Mesenchymal stem cell (in vitro differentiated cells and primary cell): Measurements from ENCODE around the gene C11orf68.
A peak's percentile ranks its signal among the peaks of the same experiment; 100 is the strongest.

Experiments
- DNase-seq: peaks from one replicate; pipeline ENCODE4 v3.0.0-alpha.2; 2013
- H2AFZ ChIP-seq: one replicate; pipeline ENCODE4 v1.6.1; 2013; ENCODE audit warnings: low read depth, mild to moderate bottlenecking, control low read depth, inconsistent platforms, low read length, moderate library complexity
- H2AK5ac ChIP-seq: 2 replicates; pipeline ENCODE4 v1.6.1; 2013; ENCODE audit warnings: low read length, moderate library complexity, mild to moderate bottlenecking, inconsistent platforms; ENCODE audit not compliant: severe bottlenecking
- H2BK120ac ChIP-seq: one replicate; pipeline ENCODE4 v1.6.1; 2013; ENCODE audit warnings: low read depth, mild to moderate bottlenecking, inconsistent platforms, low read length, moderate library complexity
- H2BK12ac ChIP-seq, 2 experiments: one replicate each; pipeline ENCODE4 v1.6.1; 2013; ENCODE audit warnings: inconsistent platforms in 2 of 2, low read length in 2 of 2, mild to moderate bottlenecking in 2 of 2, moderate library complexity in 2 of 2, control low read depth in 1 of 2
- H2BK15ac ChIP-seq: one replicate; pipeline ENCODE4 v1.6.1; 2013; ENCODE audit warnings: mild to moderate bottlenecking, low read depth, inconsistent platforms; ENCODE audit not compliant: poor library complexity, severe bottlenecking
- H2BK5ac ChIP-seq: 2 replicates; pipeline ENCODE4 v1.6.1; 2013; ENCODE audit warnings: low read depth, mild to moderate bottlenecking, low read length, control low read depth, inconsistent platforms; ENCODE audit not compliant: poor library complexity, severe bottlenecking
- H3K14ac ChIP-seq, 2 experiments: one replicate each; pipeline ENCODE4 v1.6.1; 2013; ENCODE audit warnings: inconsistent platforms in 2 of 2, low read length in 2 of 2, control low read depth in 1 of 2, mild to moderate bottlenecking in 1 of 2, moderate library complexity in 1 of 2
- H3K18ac ChIP-seq, 2 experiments: one replicate each; pipeline ENCODE4 v1.6.1; 2013; ENCODE audit warnings: inconsistent platforms in 2 of 2, low read length in 2 of 2, control low read depth in 1 of 2, low read depth in 1 of 2, mild to moderate bottlenecking in 1 of 2
- H3K23ac ChIP-seq, 2 experiments: one replicate each; pipeline ENCODE4 v1.6.1; 2013; ENCODE audit warnings: inconsistent platforms in 2 of 2, low read length in 2 of 2, mild to moderate bottlenecking in 2 of 2, moderate library complexity in 2 of 2, control low read depth in 1 of 2
- H3K27ac ChIP-seq: 2 replicates; pipeline ENCODE4 v1.5.1; 2013; ENCODE audit warnings: mild to moderate bottlenecking, moderate library complexity, low read length, control low read depth, inconsistent platforms; ENCODE audit not compliant: poor library complexity, severe bottlenecking
- H3K27me3 ChIP-seq, 2 experiments: 2 replicates each; pipeline versions ENCODE4 v1.6.1 to v1.7.0; 2013; ENCODE audit warnings: low read length in 2 of 2, mild to moderate bottlenecking in 2 of 2, moderate library complexity in 2 of 2, control low read depth in 1 of 2, inconsistent platforms in 1 of 2; ENCODE audit not compliant: control insufficient read depth in 1 of 2, insufficient read depth in 1 of 2
- H3K36me3 ChIP-seq, 2 experiments: 2 replicates each; pipeline versions ENCODE4 v1.6.1 to v1.7.0; 2013; ENCODE audit warnings: low read length in 2 of 2, control low read depth in 1 of 2, inconsistent platforms in 1 of 2, low read depth in 1 of 2, mild to moderate bottlenecking in 1 of 2; ENCODE audit not compliant: insufficient read depth in 2 of 2, control insufficient read depth in 1 of 2
- H3K4ac ChIP-seq, 2 experiments: one replicate each; pipeline ENCODE4 v1.6.1; 2013; ENCODE audit warnings: inconsistent platforms in 2 of 2, low read length in 2 of 2, mild to moderate bottlenecking in 2 of 2, moderate library complexity in 2 of 2, control low read depth in 1 of 2, low read depth in 1 of 2
- H3K4me1 ChIP-seq: 2 replicates; pipeline ENCODE4 v1.6.1; 2013; ENCODE audit warnings: low read depth, low read length, control low read depth; ENCODE audit not compliant: control insufficient read depth, insufficient read depth
- H3K4me2 ChIP-seq: 2 replicates; pipeline ENCODE4 v1.6.1; 2013; ENCODE audit warnings: low read length, mild to moderate bottlenecking, inconsistent platforms; ENCODE audit not compliant: poor library complexity, severe bottlenecking
- H3K4me3 ChIP-seq, 2 experiments: 2 replicates each; pipeline versions ENCODE4 v1.5.1 to v1.7.0; 2013; ENCODE audit warnings: low read length in 2 of 2, mild to moderate bottlenecking in 2 of 2, control low read depth in 1 of 2, low read depth in 1 of 2; ENCODE audit not compliant: insufficient read depth in 1 of 2
- H3K79me1 ChIP-seq: replicated peaks from 2 replicates; pipeline ENCODE4 v1.6.1; 2013; ENCODE audit warnings: mild to moderate bottlenecking, control low read depth, low read length, inconsistent platforms; ENCODE audit not compliant: poor library complexity, severe bottlenecking
- H3K9ac ChIP-seq: 2 replicates; pipeline ENCODE4 v1.7.0; 2013; ENCODE audit warnings: mild to moderate bottlenecking, low read length, moderate library complexity
- H3K9me3 ChIP-seq: 2 replicates; pipeline ENCODE4 v1.7.0; 2013; ENCODE audit warnings: mild to moderate bottlenecking, low read length; ENCODE audit not compliant: control insufficient read depth
- H4K8ac ChIP-seq: one replicate; pipeline ENCODE4 v1.6.1; 2013; ENCODE audit warnings: inconsistent platforms, mild to moderate bottlenecking, low read length, moderate library complexity
- H4K91ac ChIP-seq: one replicate; pipeline ENCODE4 v1.6.1; 2013; ENCODE audit warnings: mild to moderate bottlenecking, low read length, inconsistent platforms
- WGBS: methylation state at CpG from one replicate; pipeline ENCODE4 v1.1.7; 2013; ENCODE audit warnings: mixed read lengths; 5-methylcytosine and 5-hydroxymethylcytosine counted together

C11orf68 gene

GRCh38 chr11:65944767-65945166, 25.9 kb upstream of the C11orf68 start:
- H4K91ac ChIP-seq, result no peak overlapping the region
- H3K27me3 ChIP-seq, result peaks cover 0 to 13% of the 10 kb centered on the region in 2 experiments
- no peak for DNase-seq
- no peak overlapping the region for H2AFZ ChIP-seq
- H3K18ac ChIP-seq, result no peak overlapping the region
- H2BK15ac ChIP-seq, result no peak overlapping the region
- 64% methylated on average over 8 of the region's 8 CpGs for WGBS
- H3K27ac ChIP-seq, result no peak overlapping the region
- no peak overlapping the region for H4K8ac ChIP-seq
- no peak overlapping the region for H3K9ac ChIP-seq
- no peak overlapping the region for H2BK120ac ChIP-seq
- no peaks in the 10 kb centered on the region for H3K9me3 ChIP-seq
- H3K4me3 ChIP-seq, result no peak overlapping the region
- peaks cover 2% of the 10 kb centered on the region for H3K4me1 ChIP-seq
- H2BK12ac ChIP-seq, result no peak overlapping the region
- no peak overlapping the region for H2BK5ac ChIP-seq
- H3K4ac ChIP-seq, result no peak overlapping the region
- H3K79me1 ChIP-seq, result no peaks in the 10 kb centered on the region
- no peak overlapping the region for H2AK5ac ChIP-seq
- no peak overlapping the region for H3K14ac ChIP-seq
- no peak overlapping the region for H3K4me2 ChIP-seq
- no peaks in the 10 kb centered on the region for H3K36me3 ChIP-seq
- H3K23ac ChIP-seq, result no peak overlapping the region

- Histone ChIP-seq H3K4me2 (no peak overlapping the region), H3K79me1 (no peaks in the 10 kb centered on the region), H3K14ac (no peak overlapping the region), H2AFZ (no peak overlapping the region), H4K91ac (no peak overlapping the region), H2BK5ac (no peak overlapping the region), H2BK12ac (no peak overlapping the region), H3K27ac (no peak overlapping the region), H2BK15ac (no peak overlapping the region), H3K4ac (no peak overlapping the region), H3K36me3 (no peaks in the 10 kb centered on the region), H2BK120ac (no peak overlapping the region), H3K18ac (no peak overlapping the region), H3K4me3 (no peak overlapping the region), H3K4me1 (peaks cover 2% of the 10 kb centered on the region), H3K27me3 (peaks cover 0 to 13% of the 10 kb centered on the region in 2 experiments), H3K23ac (no peak overlapping the region), H3K9ac (no peak overlapping the region), H3K9me3 (no peaks in the 10 kb centered on the region), H2AK5ac (no peak overlapping the region), H4K8ac (no peak overlapping the region)
- WGBS, result 95% methylated on average over 7 of the region's 8 CpGs
- DNase-seq, result no peak
Observed at GRCh38 chr11:65944191-65944590, 25.3 kb upstream of the C11orf68 start.

GRCh38 chr11:65942531-65942930, 23.7 kb upstream of the C11orf68 start:
- peaks cover 2% of the 10 kb centered on the region for H3K4me1 ChIP-seq
- H3K79me1 ChIP-seq, result no peaks in the 10 kb centered on the region
- no peaks in the 10 kb centered on the region for H3K36me3 ChIP-seq
- H3K9ac ChIP-seq, result no peak overlapping the region
- H3K23ac ChIP-seq, result no peak overlapping the region
- no peak overlapping the region for H3K14ac ChIP-seq
- H3K4ac ChIP-seq, result no peak overlapping the region
- H3K4me2 ChIP-seq, result no peak overlapping the region
- no peaks in the 10 kb centered on the region for H3K9me3 ChIP-seq
- DNase-seq, result no peak
- no peak overlapping the region for H4K91ac ChIP-seq
- H3K27me3 ChIP-seq, result peaks cover 0 to 9% of the 10 kb centered on the region in 2 experiments
- no peak overlapping the region for H2BK12ac ChIP-seq
- H2BK5ac ChIP-seq, result no peak overlapping the region
- no peak overlapping the region for H2AK5ac ChIP-seq
- no peak overlapping the region for H2BK15ac ChIP-seq
- no peak overlapping the region for H4K8ac ChIP-seq
- no peak overlapping the region for H3K27ac ChIP-seq
- no peak overlapping the region for H2AFZ ChIP-seq
- H3K4me3 ChIP-seq, result no peak overlapping the region
- WGBS, result 87% methylated on average over 7 of the region's 7 CpGs
- no peak overlapping the region for H3K18ac ChIP-seq
- no peak overlapping the region for H2BK120ac ChIP-seq

GRCh38 chr11:65941720-65942310, 23.0 kb upstream of the C11orf68 start:
- no peaks in the 10 kb centered on the region for H3K79me1 ChIP-seq
- peak overlapping the region in 1 of 2 experiments; percentile 29 for H3K4me3 ChIP-seq
- no peak overlapping the region for H2BK120ac ChIP-seq
- no peak overlapping the region for H3K23ac ChIP-seq
- H2AFZ ChIP-seq, result no peak overlapping the region
- H3K4me1 ChIP-seq, result peaks cover 2% of the 10 kb centered on the region
- H4K91ac ChIP-seq, result no peak overlapping the region
- no peak overlapping the region for H2BK5ac ChIP-seq
- no peak for DNase-seq
- no peak overlapping the region for H3K14ac ChIP-seq
- no peak overlapping the region for H2BK12ac ChIP-seq
- peak overlapping the region; percentile 39 for H3K9ac ChIP-seq
- H4K8ac ChIP-seq, result no peak overlapping the region
- no peaks in the 10 kb centered on the region for H3K36me3 ChIP-seq
- no peak overlapping the region for H3K4ac ChIP-seq
- H3K18ac ChIP-seq, result no peak overlapping the region
- no peaks in the 10 kb centered on the region for H3K9me3 ChIP-seq
- H2BK15ac ChIP-seq, result no peak overlapping the region
- WGBS, result 86% methylated on average over 9 of the region's 9 CpGs
- no peak overlapping the region for H2AK5ac ChIP-seq
- peaks cover 0 to 2% of the 10 kb centered on the region in 2 experiments for H3K27me3 ChIP-seq
- H3K27ac ChIP-seq, result no peak overlapping the region
- no peak overlapping the region for H3K4me2 ChIP-seq
